GM18868 (cell line): Measurements from ENCODE around the gene MYO5B.
A peak's percentile ranks its signal among the peaks of the same experiment; 100 is the strongest.

Experiments
- ATAC-seq: cut with Tn5 transposase; IDR thresholded peaks from one replicate; pipeline ENCODE4 v1.9.1; 2021; ENCODE audit warnings: mild to moderate bottlenecking, moderate library complexity; ENCODE audit not compliant: unreplicated experiment

Gene MYO5B

DNA sequence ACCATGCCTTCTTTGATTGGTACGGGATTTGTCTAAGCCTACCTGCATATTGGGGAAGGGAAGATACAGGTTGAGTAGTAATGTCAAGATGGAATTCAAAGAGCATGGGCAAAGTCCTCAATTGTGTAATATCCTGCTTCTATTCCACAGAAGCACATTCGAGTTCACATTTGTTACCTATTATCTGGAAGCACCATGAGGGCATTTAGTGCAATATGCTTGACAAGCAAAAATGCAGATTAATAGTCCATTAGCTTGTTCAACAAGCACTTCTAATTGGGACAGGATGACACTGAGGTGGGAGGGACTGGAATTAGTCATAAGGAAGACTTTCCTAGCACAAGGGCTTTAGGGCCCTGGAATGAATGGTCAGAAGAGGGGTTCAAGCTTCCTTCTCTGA is 40.5 kb downstream of the MYO5B start:
- no peak for ATAC-seq

GRCh38 chr18:50152900-50153299 is 42.0 kb downstream of the MYO5B start:
- no peak for ATAC-seq

- ATAC-seq: no peak
Observed at GRCh38 chr18:50151926-50152325, 43.0 kb downstream of the MYO5B start.

DNA sequence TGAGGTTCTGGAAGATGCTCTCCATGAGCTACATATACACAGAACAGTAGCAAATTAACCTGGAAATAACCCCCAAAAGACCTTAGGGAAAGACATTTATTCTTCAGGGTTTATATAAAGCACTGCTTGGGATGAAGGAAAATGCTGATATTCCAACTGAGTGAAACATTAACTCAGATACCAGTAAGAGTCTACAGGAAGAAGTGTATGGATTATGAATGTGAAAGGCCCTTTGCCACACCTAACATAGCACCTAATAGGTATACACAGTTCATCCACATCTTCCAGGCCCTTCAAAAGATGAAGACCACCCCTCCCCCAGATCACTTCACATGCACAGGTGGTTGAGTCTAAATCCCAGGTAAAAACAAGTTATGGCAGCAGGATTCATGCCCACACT is 50.4 kb downstream of the MYO5B start:
- ATAC-seq: no peak

GRCh38 chr18:50143886-50144285 is 51.1 kb downstream of the MYO5B start:
- ATAC-seq: no peak

GRCh38 chr18:50143294-50143693 is 51.7 kb downstream of the MYO5B start:
- no peak for ATAC-seq

DNA sequence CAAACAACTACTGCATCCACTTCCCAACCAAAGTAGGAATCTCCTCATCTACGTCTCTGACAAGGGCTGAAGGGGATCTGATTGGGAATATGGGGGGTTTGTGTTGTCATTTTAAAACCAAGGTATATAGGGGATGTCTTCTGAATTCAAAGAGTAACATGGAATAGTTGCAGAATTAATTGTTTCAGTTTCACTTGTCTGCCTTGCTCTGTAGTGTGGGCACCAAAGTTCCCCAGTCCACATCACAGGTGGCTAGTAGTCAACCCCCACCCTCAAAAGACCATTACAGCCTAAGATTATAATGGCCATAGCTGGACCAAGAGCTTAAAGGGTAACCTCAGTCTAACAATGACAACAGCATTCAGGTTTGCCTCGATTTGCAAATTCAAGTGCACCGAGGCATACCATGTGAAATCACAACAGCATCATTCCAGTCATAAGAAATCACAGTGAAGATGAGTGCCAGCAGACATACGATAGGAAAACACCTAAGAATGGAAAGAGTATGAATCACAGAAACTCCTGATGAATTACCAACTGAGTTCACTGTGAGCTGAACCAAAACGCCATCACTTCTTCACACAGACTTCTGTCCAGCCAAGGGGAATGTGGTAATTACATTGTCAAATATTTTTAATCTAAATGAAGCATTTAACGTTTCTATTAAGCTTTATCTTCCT is 52.4 kb downstream of the MYO5B start:
- no peak for ATAC-seq

DNA sequence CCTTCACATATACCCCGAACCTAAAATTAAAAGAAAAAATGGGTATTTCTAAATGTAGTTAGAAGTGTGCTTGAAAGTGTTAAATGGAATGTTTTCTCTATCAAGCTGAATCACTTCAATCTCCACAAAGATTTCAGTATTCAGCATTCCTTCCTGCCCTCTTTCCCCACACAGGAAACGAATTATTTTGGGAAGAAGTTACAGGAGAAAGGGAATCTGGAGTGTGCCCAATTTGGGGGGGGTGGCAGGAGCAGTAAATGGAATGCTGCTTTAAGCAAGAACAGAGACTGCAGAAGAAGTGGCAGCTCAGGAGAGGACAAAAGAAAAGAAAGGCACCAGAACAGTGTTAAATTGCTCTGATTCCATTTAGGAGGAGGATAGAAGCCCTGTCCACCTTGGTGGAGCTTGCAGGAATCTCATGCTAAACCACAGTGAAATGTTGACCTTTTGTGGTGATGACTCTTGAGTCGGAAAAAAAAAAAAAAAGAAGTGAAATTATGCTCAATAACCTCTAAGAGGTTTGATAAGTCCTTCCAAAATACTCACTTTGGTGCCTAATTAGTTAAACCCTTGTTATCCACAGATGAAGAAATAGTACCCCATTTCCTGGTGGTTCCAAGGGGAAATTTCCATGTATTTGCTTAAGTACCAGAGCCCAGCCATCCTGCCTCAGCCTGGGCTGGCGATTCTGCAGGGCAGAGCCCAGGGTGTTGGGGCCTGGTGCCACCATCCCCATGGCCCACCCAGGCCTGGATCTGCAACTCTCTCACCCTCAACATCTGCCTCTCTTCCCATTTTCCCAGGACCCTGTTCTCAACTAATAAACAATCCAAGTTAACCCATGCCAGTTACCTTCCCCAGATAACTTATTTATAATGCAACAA is 56.5 kb downstream of the MYO5B start:
- no peak for ATAC-seq

DNA sequence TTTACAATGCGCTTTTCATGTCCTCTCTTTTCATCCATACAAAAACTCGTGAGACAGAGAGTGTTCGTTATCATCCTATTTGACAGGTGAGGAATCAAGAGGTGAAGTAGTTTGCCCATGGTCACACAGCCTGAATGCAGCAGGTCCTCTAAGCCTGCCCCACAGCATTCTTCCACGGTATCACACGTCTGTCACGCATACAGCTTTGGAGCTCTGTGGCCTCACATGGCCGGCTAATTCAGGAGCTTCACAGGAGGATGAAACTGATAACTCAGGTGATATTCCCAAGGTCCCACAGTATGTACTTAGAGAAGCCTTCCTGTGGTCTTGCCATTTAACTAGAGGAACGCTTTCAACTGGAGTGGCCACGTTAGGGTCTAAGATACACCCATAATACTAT is 59.0 kb downstream of the MYO5B start:
- ATAC-seq: no peak

DNA sequence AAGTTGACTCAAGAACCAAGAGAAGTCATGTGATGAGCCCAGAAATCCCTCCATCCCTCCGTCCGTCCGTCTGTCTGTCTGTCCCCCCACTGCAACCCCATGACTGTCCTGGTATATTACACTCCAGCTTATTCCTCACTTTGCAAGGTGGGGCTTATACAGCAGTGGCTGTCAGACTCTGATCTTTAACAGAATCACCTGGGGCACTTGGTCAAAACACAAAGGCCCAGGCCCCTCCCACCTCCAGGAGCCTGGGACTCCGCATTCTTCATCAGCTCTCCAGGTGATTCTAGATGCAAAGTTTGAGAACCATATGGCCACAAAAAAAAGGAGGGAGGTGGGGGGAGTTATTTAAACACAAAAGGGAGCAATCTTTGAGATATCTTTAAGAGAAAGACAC is 61.4 kb downstream of the MYO5B start:
- ATAC-seq: no peak

DNA sequence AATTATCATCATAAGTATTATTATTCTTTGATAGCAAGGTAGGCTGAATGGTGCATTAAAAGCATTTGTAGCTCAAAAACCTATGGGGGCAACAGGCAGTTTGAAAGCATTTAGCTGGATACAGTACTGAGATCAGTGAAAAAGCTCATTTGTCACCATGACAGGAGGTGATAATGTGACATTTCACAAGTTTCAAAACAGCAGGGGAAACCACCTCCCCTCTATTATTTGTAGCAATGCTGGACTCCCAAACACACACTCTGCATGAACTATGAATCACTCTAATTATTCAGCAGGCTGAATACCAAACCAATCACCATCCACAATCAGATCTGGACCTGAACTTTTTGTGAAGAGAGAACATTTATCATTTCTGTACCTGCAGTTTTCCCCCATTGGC is 63.4 kb downstream of the MYO5B start:
- peak; percentile 63 for ATAC-seq

- ATAC-seq: no peak
Observed at GRCh38 chr18:50128506-50129271, 66.3 kb downstream of the MYO5B start.

DNA sequence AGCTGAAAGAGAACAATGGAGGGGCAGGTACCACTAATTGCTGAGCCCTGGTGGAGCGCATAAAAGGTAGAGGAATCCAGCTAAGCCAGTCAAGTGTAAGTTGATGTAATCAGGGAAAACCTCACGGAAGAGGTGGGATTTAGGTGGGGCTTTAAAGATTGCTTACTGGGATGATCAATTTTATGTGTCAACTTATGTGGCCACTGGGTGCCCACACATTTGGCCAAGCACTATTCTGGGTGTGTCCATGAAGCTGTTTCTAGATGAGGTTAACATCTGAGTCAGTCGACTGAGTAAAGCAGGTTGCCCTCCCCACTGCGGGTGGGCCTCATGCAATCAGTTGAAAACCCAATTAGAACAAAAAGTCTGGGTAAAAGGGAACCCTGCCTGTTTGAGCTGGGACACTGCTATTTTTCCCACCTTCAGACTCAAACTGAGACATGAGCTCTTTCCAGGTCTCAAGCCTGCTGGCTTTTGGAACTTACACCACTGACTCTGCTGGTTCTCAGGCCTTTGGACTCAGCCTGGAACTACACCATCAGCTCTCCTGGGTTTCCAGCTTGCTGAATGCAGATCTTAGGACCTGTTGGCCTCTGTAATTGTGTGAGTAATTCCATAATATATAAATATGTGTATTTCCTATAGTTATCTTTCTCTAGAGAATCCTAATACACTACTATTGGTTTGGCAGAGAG is 67.3 kb downstream of the MYO5B start:
- ATAC-seq: no peak

DNA sequence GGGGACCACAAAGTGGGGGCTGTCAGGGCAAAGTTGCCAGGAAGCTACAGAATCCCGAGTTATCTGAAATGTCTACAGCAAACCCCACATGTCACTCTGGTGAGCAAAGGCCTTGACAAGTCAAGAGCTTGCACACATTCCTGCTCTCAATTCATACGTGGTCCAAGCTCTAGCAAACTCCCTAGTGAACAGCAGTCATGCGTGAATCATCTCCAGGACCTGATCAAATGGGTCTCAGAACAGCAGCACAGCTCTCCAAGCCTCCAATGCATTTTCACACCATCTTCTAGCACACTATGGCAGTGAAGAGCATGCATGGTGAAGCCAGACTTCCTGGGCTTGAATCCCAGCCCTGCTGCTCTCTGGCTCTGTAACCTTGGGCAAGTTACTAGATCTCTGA is 68.5 kb downstream of the MYO5B start:
- no peak for ATAC-seq

- no peak for ATAC-seq
Observed at GRCh38 chr18:50125456-50125855, 69.5 kb downstream of the MYO5B start.

DNA sequence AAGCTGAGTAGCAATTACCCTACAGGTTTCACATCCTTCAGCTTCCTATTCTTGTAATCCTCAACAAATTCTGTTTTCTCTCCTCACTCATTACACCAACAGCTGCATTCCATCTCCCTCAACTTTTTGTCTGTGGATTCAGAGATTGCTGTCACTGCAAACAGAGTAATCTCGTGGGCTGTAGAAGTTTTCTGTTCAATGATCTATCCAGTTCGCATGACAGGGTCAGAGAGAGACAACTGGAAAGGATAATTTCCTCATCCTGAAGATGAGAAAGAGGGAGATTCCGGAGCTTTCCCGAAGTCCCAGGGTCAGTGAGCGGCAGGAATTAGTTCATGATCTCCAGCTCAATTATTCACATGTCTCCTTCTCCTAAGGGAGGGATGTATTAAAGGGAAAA is 75.7 kb downstream of the MYO5B start:
- no peak for ATAC-seq

GRCh38 chr18:50117863-50118262 is 77.1 kb downstream of the MYO5B start:
- no peak for ATAC-seq

- ATAC-seq: no peak
Observed at GRCh38 chr18:50115095-50115494, 79.9 kb downstream of the MYO5B start.

DNA sequence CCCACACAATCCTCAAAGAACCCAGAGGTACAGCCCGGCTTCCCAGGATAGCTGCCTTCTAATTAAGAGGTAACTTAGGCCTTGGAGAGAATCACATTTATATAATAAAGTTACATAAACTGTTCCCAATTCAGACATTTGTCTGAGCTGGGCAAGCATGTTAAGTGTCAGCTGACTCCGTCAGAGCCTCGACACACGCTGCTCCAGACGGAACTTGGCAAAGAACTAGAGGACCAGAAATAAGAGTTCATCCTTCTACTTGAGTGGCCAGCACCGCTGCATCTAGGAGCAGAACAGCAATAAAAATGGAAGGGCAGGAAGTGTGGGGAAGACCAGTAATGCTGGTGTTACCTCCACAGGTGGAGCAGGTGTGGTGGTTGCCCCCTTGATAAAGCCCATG is 80.5 kb downstream of the MYO5B start:
- no peak for ATAC-seq

DNA sequence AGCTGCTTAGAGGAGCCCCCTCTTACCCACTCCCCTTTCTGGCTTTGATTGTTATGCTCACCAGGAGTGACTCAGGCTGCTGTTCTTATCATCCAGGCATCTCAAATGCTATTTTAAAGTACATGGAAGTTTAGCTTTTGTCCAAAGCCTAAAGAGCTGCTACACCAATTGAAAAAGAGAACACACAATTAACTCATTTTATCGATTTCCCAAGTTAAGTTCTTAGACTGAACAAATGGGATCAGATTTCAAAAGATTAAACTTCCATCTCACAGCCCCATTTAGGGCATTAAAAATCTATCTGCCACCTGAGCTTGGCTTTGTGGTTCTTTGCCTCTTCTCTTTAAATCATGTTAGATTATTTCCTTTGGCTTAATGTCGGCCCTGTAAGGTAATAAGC is 81.2 kb downstream of the MYO5B start:
- no peak for ATAC-seq

GRCh38 chr18:50111398-50111797 is 83.5 kb downstream of the MYO5B start:
- no peak for ATAC-seq
